VCaP (cell line): Measurements from ENCODE around the gene PCNX2.
"Not testable (repeated sequence)": the region's sequence is repeated elsewhere in the genome, so short reads cannot be mapped to it uniquely, and the experiment has no call there.

Experiments used
- H3K27ac ChIP-seq: fragments of 450-650 bp; 2 replicates; pipeline ENCODE4 v1.5.1; 2017
- CTCF ChIP-seq: fragments of 450-650 bp; conservative IDR thresholded peaks from 2 replicates; pipeline ENCODE4 v1.5.1; 2017; ENCODE audit warnings: mild to moderate bottlenecking, moderate library complexity

PCNX2 gene

GRCh38 chr1:233089251-233089650 lies 206.3 kb downstream of the PCNX2 start:
- TF ChIP-seq CTCF: no peak
- no peak overlapping the region for H3K27ac ChIP-seq

- no peak for TF ChIP-seq CTCF
- H3K27ac ChIP-seq: no peak overlapping the region
These were observed 206.9 kb downstream of the PCNX2 start for GRCh38 chr1:233088613-233089012.

- no peak for TF ChIP-seq CTCF
- peak overlapping the region; percentile 57 for H3K27ac ChIP-seq
These were observed 208.3 kb downstream of the PCNX2 start for GRCh38 chr1:233086961-233087881.

- no peak for TF ChIP-seq CTCF
- H3K27ac ChIP-seq: no peak overlapping the region
These were observed 210.0 kb downstream of the PCNX2 start for GRCh38 chr1:233085566-233085965.

GRCh38 chr1:233082778-233083550 lies 212.6 kb downstream of the PCNX2 start:
- H3K27ac ChIP-seq: no peak overlapping the region
- no peak for TF ChIP-seq CTCF

- TF ChIP-seq CTCF: no peak
These were observed 213.8 kb downstream of the PCNX2 start for GRCh38 chr1:233081735-233082134.

GRCh38 chr1:233080827-233081226 lies 214.7 kb downstream of the PCNX2 start:
- not testable (repeated sequence) for H3K27ac ChIP-seq

More at GRCh38 chr1:233081735-233082134, 213.8 kb downstream of the PCNX2 start:
- H3K27ac ChIP-seq: no peak overlapping the region

- TF ChIP-seq CTCF: no peak
- no peak overlapping the region for H3K27ac ChIP-seq
These were observed 215.2 kb downstream of the PCNX2 start for GRCh38 chr1:233080286-233080685.
